Activated CD4-positive, alpha-beta T cell treated with anti-CD3 and anti-CD28 coated beads, Interleukin-2, amount 50 U/mL, for 48 hours (primary cell): Measurements from ENCODE around the gene OPCML.

Experiments used
- DNase-seq, 2 experiments: peaks; one replicate each; pipeline ENCODE4 v3.0.0-alpha.2; 2020

The OPCML gene

DNA sequence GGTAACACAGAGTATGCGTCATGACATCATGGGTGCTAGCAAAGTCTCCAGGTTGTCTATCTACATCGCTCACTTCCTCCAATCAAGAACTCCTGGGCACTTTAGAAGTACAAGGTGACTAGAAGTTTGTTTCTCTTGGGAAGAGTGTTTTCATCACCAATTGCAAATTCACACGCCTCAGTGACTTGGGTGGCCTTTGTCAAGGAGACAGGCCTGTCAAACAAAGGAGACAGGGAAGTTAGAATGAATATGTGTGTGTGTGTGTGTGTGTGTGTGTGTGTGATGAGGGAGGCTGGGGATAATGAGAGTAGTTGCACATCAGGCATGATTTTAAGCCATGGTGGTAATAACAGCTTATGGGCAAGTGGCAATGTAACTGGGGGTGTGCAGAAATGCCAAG is 953.2 kb downstream of the OPCML start:
- no peak for DNase-seq

DNA sequence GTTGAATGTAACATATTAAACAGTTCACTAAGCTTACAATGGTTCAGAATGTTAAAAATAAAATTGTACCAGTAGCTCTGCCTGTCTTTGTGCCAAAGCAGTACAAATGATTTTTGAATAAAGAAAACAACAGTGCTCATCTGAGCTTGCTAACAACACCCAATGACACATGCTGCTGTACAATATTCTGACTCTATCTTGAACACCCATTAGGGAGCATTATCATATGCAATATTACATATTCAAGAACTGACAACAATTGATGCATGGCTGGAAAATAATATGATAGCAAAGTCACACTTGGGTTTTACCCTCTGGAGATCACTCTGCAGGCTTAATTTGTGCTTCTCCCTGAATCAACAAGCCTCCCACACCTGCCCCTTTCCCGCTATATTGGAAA is 953.7 kb downstream of the OPCML start:
- DNase-seq: no peak

DNA sequence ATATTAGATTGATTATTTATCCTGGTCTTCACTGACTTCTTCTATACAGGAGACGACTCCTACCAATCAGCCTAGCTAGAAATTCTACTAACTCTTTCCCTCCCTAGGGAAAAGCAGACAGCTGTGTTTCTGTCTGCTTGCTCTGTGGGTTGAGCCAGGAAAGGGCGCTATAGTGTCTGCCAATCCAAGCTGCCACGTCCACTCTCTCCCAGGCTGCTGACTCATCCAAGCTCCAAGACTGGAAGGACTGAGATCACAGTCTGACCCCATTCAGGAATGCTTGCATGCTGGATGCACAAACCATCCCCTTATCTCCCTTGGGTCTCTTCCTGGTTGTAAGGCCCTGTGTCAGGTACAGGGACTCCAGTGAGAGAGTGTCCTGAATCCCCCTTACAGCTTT is 955.6 kb downstream of the OPCML start:
- DNase-seq: no peak

DNA sequence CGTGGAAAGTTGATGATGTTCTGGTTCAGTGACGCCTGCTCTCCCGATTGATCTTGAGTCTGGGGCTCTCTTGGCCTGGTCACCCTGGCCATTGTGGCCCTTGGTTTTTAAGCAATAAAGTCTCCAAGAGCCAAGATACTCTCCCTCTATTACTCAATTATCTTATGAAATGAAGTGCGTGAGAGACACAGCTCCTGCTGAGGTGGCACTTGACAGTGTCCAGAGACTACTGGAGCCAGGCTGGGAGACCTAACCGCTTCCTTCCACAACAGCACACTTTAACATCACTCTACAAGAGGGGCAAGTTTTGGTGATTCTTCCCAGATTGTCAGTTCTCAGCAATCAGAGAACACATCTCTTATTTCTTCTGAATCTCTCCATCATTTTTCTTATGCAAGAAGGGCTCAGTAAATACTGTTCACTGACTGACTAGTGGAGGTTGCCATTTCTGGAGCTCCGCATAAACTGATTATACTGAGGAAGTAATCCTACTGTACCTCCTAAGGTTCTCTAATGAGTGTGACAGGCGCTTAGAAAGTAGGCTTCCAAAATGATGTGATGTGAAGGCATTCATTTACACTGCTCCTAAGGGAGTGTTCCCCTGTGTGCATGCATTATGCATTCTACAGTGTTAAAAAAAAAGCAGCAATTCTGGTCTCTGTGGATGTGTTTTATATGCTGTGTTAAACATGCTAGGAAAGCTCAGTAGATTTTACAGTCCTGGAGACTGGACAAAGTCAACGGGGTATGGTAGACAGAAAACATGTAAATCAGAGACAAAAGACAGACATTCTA is 968.0 kb downstream of the OPCML start:
- DNase-seq: no peak

DNA sequence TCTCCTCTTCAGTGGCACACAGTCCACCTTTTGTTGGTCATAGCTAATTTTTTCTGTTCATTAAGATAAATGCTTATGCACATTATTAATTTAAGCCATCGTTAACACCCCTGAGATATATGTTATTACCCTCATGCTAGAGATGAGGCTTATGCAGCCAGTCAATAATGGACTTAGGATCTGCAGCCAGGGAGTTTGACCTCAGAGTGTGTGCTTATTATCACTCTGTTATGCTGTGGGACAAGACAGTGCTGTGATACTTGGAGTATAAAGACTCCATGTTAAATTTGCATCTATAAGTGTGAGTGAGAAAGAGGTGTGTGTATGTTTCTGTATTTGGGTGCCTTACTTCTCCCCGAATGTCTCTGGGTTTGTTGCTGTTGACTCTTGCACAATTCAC is 969.3 kb downstream of the OPCML start:
- DNase-seq: no peak

DNA sequence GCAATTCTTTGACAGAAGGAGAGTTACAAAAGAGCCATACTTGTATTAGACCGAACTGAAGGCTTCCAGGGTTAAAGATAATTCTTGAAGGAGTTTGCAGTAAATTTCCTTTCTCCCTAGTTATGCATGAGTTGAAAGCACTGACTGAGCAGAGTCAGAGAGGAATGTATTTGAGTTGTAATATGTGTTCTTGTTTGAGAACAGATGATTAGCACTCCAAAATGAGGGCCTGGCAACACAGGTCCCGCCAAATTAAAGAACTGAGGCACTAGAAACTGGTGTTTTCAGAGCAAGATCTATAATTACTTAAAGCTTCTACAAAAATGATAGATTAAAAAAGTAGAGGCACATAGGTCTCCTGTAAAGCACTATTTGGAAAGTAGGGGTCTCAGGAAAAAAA is 970.4 kb downstream of the OPCML start:
- no peak for DNase-seq

DNA sequence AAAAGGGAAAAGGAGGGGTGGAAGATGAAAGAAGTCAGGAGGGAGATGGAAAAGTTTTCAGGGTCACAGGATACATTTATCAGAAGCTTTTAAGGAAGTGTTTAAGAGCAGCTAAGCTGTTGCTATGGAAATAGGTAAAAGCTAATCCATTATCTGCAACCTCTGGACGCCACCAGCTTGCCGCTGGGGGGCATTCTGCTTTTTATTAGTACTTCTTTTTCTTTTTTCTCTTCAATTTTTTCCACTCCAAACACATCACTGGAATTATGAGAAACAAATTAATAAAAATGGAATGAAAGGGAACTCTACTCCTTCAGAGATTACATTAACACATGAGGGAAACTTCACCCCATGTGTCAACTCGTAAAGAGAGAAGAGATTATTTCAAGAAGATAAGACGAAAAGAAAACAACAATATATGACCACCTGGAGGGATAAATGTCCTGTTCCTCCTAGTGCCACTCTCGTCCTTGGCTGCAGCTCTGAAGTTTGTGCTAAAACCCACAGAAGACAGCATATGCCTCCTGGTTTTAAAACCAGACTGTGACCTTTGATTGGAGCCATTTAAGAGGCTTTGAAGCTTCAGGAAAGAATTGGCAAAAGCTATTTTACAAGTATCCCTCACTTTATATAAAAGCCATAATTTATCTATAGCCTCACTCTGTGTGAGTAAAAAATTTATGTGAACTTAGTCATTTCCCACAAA is 972.8 kb downstream of the OPCML start:
- no peak for DNase-seq

DNA sequence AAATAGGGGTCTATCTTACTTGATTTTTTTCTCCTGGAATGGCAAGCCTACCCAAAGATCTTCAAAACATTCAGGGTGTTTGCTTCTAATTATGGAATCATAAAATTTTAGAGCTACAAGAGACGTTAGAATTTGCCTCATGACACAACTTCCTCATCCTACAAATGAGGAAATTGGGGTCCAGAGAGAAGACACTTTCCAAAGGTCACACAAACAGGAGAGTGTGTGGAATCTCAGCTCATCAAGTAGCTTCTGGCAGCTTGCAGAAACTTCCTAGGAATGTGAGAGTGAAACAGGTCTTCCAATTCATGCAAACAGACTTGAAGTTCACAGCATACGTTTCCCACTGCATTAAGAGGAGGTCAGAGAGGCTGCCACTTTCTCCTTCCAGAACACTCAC is 976.0 kb downstream of the OPCML start:
- DNase-seq: no peak

DNA sequence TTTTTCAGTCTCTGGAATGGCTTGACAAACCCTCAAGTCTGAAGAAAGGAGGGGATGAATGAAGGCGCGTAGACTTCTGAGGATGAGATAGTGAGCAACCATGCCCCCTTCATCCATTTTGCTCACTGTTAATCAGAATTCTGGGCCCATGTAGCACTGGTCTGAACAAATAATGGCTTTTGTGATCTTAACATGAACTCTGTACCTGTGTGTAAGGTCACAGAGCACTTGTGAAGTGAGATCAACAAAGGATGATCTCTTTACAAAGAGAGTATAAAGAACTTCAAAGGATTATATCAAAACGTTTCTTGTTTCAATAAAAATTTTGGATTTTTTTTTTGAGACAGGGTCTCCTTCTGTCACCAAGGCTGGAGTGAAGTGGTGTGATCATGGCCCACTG is 976.7 kb downstream of the OPCML start:
- DNase-seq: no peak

DNA sequence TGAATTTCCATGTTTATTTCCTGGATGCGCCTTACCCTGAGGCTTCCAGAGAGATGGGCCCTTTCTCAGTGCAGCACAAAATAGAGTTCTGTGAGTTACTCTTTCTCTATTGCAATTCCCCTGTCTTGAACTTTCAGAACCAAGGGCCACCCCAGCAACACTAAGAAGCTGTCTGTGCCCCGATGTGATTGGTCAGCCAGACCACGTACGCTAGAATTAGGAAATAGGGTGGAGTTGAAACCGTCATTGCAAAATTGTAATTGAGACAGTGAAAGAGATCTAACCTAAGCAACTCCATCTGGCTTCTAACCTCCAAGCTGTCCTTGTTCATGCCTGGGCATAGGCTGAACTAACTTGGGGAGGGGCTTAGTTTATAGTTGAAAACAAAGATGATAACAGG is 981.3 kb downstream of the OPCML start:
- no peak for DNase-seq

DNA sequence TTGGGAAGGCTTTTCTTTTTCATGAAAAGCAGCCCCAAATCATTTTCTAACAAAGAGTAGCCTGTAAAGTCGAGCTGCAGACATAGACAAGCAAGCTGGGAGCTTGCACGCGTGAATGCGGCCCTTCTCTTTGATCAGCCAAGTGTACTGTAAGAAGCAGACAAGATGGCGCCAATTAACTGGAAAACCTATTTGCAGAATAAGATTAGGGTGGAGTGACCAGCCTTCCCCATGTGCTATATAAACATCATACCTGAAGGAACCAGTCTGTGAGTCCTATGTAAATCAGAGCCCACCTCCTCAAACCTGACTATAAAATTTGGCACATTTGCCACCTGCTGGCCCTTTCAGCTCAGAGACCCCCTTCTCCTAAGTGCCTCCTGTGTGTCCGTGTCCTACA is 982.7 kb downstream of the OPCML start:
- DNase-seq: no peak

DNA sequence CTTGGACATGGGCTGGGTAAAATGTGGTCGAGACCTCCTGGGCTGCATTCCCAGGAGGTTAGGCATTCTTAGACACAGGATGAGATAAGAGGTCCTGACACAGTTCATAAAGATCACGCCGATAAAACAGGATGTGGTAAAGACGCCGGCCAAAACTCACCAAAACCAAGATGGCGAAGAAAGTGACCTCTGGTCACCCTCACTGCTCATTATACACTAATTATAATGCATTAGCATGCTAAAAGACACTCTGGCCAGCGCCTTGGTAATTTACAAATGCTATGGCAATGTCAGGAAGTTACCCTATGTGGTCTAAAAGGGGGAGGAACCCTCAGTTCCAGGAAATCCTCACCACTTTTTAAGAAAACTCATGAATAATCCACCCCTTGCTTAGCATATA is 983.3 kb downstream of the OPCML start:
- DNase-seq: no peak

DNA sequence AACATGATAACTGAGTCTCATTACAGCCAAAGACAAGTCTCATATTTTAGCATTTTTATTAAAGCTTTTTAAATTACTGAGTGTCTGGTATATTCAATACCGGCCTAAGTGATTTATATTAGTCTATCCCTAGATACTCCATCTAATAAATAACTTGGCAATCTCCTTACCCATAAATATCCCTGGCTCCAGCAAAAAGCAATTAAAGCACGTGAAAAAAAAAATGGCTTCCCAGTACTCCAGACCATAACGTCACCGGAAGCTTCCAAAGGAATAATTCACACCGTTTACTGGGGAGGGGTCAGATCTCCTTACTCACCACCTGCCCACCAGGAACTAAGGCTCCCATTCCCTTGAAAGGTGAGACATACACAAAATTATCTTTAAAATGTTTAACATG is 988.3 kb downstream of the OPCML start:
- DNase-seq: no peak

DNA sequence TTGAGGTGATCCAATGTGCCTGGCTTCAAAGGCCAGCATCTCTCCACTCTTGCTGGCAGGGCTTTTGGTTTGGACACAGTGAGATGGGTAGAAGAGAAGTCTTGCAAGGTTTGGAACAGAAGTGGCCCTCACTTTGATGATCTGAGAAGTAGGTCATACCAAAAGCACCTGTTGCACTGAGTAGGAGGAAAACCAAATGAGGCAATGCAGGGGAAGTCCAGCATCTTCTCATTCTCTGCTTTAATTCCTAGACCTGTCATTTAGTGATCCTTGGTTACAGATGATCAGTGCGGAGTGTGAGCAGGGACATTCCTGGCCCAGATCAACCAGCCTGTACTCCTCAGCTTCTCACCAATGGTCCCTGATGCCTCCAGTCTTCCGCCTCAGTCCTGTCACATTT is 990.5 kb downstream of the OPCML start:
- no peak for DNase-seq

DNA sequence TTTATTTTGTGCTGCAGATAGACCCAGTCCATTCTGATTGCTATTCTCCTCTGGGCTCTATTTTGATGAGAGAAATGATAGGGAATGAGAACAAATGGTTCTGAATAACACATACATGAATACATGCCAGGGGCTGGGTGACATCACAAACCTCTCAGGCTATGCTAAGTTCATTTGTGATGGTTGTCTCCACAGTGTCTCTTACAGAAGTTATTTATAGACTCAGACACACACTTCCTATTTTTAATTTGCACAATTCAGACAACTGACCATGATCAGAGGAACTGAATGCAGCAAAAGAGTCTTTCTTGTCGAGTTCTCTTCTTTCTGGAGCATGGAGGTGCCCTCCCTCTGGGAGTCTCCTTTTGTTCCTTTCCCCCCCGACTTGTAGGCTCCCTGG is 991.7 kb downstream of the OPCML start:
- DNase-seq: no peak

DNA sequence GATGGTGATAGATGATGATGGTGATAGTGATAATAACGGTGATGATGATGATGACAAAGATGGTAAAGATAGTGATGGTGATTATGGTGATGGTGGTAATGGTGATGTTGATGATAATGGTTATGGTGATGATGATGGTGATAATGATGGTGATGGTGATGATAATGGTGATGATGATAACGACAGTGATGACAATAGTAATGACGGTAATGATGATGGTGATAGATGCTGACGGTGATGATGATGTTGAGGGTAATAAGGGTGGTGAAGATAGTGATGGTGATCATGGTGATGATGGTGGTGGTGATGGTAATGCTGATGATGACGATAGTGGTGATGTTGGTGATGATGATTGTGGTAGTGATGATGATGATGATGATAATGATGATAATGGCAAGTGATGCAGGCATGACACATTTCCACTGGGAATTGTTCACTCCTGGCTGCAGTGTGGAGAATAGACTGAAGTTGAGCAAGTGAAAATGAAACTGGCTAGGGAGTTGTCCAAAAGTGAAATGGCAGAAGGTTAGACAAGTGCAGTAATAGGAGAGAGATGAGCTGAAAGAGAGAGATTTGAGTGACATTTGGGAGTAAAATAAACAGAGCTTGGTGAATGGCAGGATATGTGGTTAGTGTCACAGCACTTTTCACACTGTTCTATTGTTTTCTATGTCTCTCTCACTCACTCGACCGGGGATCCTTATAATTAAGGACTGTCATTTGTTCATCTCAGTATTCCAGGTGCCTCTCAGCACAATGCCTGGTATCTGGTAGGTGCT is 992.5 kb downstream of the OPCML start:
- no peak for DNase-seq

DNA sequence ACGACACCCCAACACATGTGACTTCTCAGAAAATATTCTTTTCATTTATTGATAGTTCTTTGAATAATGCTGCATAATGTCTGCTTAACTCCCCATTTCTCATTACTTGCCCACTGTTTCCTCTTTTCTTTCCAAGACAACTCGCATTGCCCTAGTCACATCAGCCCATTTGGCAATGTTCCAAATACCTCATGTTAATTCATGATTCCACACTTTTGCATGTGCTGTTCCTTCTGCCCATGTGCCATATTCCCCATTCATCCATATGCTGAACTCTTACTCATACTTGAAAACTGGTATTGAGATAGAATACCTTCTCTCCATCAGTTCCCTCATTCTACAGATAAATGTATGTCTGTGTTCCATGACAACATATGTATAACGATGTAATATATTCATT is 993.7 kb downstream of the OPCML start:
- no peak for DNase-seq

DNA sequence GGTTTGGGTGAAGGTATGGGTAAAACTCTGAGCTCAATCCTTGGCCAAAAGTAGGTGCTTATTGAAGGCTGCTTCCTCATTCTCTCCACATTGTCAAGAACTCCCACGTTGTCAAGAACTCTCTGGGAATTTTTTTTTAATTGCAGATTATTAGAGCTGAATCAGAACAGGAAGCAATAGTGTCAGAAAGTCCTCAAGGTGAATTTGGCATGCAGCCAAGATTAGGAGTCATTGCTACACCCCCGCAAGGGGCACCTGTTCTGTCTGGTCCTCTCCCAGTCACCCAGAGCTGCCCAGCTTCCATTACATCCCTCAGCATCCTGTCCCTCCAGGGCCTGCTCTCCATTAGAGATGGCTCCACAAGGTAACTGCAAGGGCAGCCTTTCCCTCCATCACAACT is 996.5 kb downstream of the OPCML start:
- no peak for DNase-seq

DNA sequence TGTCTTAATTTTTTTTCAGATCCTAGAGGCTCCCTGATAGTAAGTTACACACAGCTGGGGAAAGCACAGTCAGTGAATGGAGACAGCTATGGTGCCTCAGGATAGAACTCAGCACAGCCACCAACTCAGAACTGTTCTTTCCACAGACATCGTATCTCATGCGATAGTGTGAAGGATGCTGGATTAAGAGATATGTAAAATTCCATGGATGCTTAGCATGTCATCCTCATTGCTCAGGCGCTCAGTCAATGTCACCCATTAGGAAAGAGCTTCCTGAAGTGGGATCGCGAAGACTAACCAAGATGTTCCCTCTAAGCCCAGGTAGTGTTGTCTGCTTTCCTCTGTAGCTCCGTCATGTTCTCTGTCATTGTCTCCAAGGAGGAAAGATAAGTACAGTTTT is 1000.4 kb downstream of the OPCML start:
- DNase-seq: no peak

DNA sequence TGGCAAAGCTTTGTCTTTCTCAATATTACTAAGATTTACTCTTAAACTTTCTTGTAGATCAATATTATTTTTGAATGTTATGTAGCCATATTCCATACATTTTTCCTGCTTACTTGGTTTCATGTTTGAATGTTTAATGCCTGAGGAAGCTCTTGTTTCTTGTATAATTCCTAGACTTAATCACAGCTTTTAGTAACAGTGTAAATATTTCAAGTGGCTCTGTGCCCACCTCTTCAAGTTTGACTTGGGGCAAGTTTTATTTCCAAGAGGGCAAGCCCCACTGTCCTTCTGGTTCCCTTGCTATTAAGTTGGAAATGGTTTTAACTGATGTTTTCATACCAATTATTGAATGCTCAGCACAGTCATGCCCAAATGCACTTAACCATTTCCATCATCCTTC is 1004.1 kb downstream of the OPCML start:
- DNase-seq: no peak

DNA sequence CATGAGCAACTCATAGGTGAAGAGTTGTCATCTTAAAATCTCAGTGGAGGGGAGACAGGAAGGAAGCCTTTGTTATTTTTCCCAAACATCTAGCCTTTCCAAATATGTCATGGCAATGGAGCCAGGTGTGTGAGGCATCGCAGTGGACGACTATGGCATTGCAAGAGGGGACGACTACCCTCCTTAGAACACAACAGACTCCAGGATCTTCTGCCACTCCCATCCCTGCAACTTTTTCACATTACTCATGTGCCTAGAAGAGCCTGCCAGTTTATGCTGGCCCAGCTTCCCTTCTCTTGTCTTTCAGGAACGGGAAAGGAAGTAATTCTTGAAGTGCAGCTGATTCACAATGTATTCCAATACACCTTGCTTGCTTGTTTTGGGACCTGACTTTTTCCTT is 1008.4 kb downstream of the OPCML start:
- no peak for DNase-seq

DNA sequence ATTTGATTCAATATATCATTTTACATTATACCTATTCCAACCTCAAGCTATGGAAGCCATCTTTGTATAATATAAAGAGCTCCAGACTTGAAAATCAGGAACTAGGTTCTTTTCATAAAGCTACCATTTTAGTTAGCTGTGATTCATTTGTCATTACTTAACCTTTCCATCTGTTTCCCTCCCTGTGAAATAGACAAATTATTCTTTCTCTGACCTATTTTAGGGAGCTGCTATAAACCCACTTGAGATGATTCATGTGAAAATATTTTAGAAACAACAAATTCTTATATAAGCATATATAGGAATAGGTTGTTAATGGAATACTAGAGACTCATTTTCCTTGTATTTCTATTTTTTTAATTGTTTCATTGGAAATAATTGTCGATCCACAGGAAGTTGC is 1012.1 kb downstream of the OPCML start:
- DNase-seq: no peak

DNA sequence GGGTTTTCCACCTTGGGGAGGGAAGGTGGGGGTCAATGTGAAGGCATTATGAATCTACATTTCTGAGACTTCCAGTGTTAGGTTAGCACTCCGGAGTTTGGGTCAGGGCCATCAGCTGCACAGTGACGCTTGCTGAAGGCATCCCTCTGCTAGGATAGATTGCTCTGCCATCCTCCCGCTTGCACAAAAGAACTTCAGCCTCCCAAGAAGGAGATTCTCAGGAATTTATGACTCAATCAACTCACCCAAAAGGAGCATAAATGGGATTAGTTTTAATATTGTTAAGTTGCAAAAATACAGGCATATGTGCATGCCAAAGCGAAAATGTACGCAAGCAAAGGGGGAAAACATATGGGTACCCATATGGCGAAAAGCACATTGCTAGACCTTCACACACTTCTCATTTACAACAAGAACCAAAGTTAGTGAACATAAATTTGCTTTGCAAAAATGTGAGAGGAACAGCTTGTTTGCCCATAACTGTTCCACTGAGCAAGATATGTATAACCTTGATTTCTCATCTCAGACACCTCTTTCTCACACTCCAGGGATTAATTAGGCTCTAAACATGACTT is 1013.0 kb downstream of the OPCML start:
- DNase-seq: no peak
